ENCODE measurements around the gene MRE11.

- TF ChIP-seq GATA3 (IDR thresholded peaks at IDR 0.05; ENCODE audit: low read depth, low read length), result no peak
- no peak for TF ChIP-seq GATA2 (IDR thresholded peaks at IDR 0.05; ENCODE audit: low read depth, low read length)
Observed at GRCh38 chr11:94423507-94423906, 70.1 kb downstream of the MRE11 start.

Measured in SH-SY5Y (cell line).